Erythroblast (primary cell): Measurements from ENCODE around the gene SOWAHB.

Experiments
- DNase-seq, 2 experiments: peaks; one replicate each; lab custom pipeline; 2025; lab: John Stamatoyannopoulos, UW
- GATA1 ChIP-seq: IDR thresholded peaks from 2 replicates; pipeline ENCODE4 v1.6.1; 2011; ENCODE audit warnings: low read depth, mild to moderate bottlenecking, control low read depth, low read length, moderate library complexity
- POLR2A ChIP-seq: IDR thresholded peaks from 2 replicates; pipeline ENCODE4 v1.6.1; 2011; ENCODE audit warnings: mild to moderate bottlenecking, low read length

SOWAHB gene

GRCh38 chr4:76905521-76905920, 7.6 kb upstream of the SOWAHB start:
- DNase-seq = no peak
- TF ChIP-seq POLR2A = no peak

GRCh38 chr4:76904646-76905190, 6.8 kb upstream of the SOWAHB start:
- TF ChIP-seq GATA1 = no peak
- no peak for TF ChIP-seq POLR2A
- DNase-seq = no peak

- TF ChIP-seq GATA1 (no peak), POLR2A (no peak)
- DNase-seq = no peak
Observed at GRCh38 chr4:76902233-76902890, 4.4 kb upstream of the SOWAHB start.

GRCh38 chr4:76898949-76899645, 1.2 kb upstream of the SOWAHB start:
- DNase-seq = no peak
- TF ChIP-seq GATA1 (no peak), POLR2A (no peak)

- no peak for DNase-seq
- no peak for TF ChIP-seq GATA1
- TF ChIP-seq POLR2A = no peak
Observed at GRCh38 chr4:76898385-76898692, 395 bp upstream of the SOWAHB start.

- TF ChIP-seq POLR2A = no peak
- no peak for TF ChIP-seq GATA1
- no peak for DNase-seq
Observed at GRCh38 chr4:76896614-76897535, 1.1 kb downstream of the SOWAHB start.

GRCh38 chr4:76896048-76896447, 1.9 kb downstream of the SOWAHB start:
- no peak for DNase-seq
- TF ChIP-seq GATA1 = no peak
- TF ChIP-seq POLR2A = no peak

- no peak for DNase-seq
- TF ChIP-seq POLR2A (no peak), GATA1 (no peak)
Observed at GRCh38 chr4:76895619-76896018, 2.3 kb downstream of the SOWAHB start.

GRCh38 chr4:76894537-76895255, 3.2 kb downstream of the SOWAHB start:
- no peak for TF ChIP-seq POLR2A
- no peak for TF ChIP-seq GATA1
- DNase-seq = no peak

GRCh38 chr4:76892601-76893000, 5.3 kb downstream of the SOWAHB start:
- no peak for DNase-seq
- TF ChIP-seq POLR2A (no peak), GATA1 (no peak)

- no peak for DNase-seq
- TF ChIP-seq POLR2A (no peak), GATA1 (no peak)
Observed at GRCh38 chr4:76892001-76892400, 5.9 kb downstream of the SOWAHB start.

- TF ChIP-seq GATA1 (no peak), POLR2A (no peak)
Observed at GRCh38 chr4:76886848-76887441, 11.0 kb downstream of the SOWAHB start.

GRCh38 chr4:76886214-76886613, 11.7 kb downstream of the SOWAHB start:
- DNase-seq = no peak
- no peak for TF ChIP-seq POLR2A
- no peak for TF ChIP-seq GATA1

More at GRCh38 chr4:76886848-76887441, 11.0 kb downstream of the SOWAHB start:
- DNase-seq = no peak
